Keratinocyte (primary cell): ENCODE data around the gene ANKRD23. TPM values are rescaled to one million over a fixed set of nuclear protein-coding genes. Genes with fewer than 3 reads are reported as not detected.

ENCODE experiments used
- DNase-seq: peaks from one replicate; pipeline ENCODE4 v3.0.0-alpha.2; 2011; ENCODE audit warnings: low read depth, missing footprints, low spot score
- FAIRE-seq: peaks from 2 replicates; lab custom pipeline; 2011; peaks lifted over from hg19 to GRCh38; lab: Jason Lieb, UNC
- H2AFZ ChIP-seq: 2 replicates; pipeline ENCODE4 v1.6.0; 2012; ENCODE audit warnings: low read length, control low read depth, inconsistent platforms; ENCODE audit not compliant: control insufficient read depth
- H3K27ac ChIP-seq: 2 replicates; pipeline ENCODE4 v1.5.1; 2011; ENCODE audit warnings: low read length; ENCODE audit not compliant: control insufficient read depth, insufficient read depth
- H3K27me3 ChIP-seq: 3 replicates; pipeline ENCODE4 v1.6.0; 2011; ENCODE audit warnings: low read length; ENCODE audit not compliant: control insufficient read depth, insufficient read depth; ENCODE audit errors: extremely low read depth
- H3K36me3 ChIP-seq, 2 experiments: 2 replicates in 1 of 2; 3 replicates in 1 of 2; pipeline ENCODE4 v1.5.1; 2011; ENCODE audit warnings: low read length in 2 of 2, mild to moderate bottlenecking in 1 of 2; ENCODE audit not compliant: control insufficient read depth in 2 of 2, insufficient read depth in 2 of 2; ENCODE audit errors: extremely low read depth in 1 of 2
- H3K4me1 ChIP-seq: 3 replicates; pipeline ENCODE4 v1.5.1; 2011; ENCODE audit warnings: low read length; ENCODE audit not compliant: control insufficient read depth, insufficient read depth; ENCODE audit errors: extremely low read depth
- H3K4me2 ChIP-seq: 3 replicates; pipeline ENCODE4 v1.6.0; 2011; ENCODE audit warnings: low read depth, low read length; ENCODE audit not compliant: control insufficient read depth, insufficient read depth; ENCODE audit errors: extremely low read depth
- H3K4me3 ChIP-seq, 3 experiments: fragments of 200-600 bp in 1 of 3; sonication (generic) in 1 of 3; 2 replicates in 2 of 3; 3 replicates in 1 of 3; pipeline ENCODE4 v1.5.1; 2011 to 2016; ENCODE audit warnings: low read length in 3 of 3, mild to moderate bottlenecking in 3 of 3, control low read depth in 2 of 3, inconsistent platforms in 1 of 3, low read depth in 1 of 3, mixed read lengths in 1 of 3, mixed run types in 1 of 3, moderate library complexity in 1 of 3; ENCODE audit not compliant: control insufficient read depth in 2 of 3, insufficient read depth in 2 of 3; ENCODE audit errors: extremely low read depth in 1 of 3
- H3K79me2 ChIP-seq: 2 replicates; pipeline ENCODE4 v1.6.0; 2012; ENCODE audit warnings: low read length; ENCODE audit not compliant: control insufficient read depth, insufficient read depth
- H3K9ac ChIP-seq: 3 replicates; pipeline ENCODE4 v1.6.0; 2011; ENCODE audit warnings: low read length; ENCODE audit not compliant: control insufficient read depth, insufficient read depth; ENCODE audit errors: extremely low read depth
- H3K9me1 ChIP-seq: 3 replicates; pipeline ENCODE4 v1.6.0; 2011; ENCODE audit warnings: low read length; ENCODE audit not compliant: control insufficient read depth, insufficient read depth; ENCODE audit errors: extremely low read depth
- H3K9me3 ChIP-seq: 2 replicates; pipeline ENCODE4 v1.5.1; 2012; ENCODE audit warnings: low read depth, low read length; ENCODE audit not compliant: control insufficient read depth
- H4K20me1 ChIP-seq: 3 replicates; pipeline ENCODE4 v1.6.0; 2011; ENCODE audit warnings: low read length; ENCODE audit not compliant: control insufficient read depth, insufficient read depth; ENCODE audit errors: extremely low read depth
- CTCF ChIP-seq, 3 experiments: IDR thresholded peaks in 1 of 3; conservative IDR thresholded peaks in 1 of 3; optimal IDR thresholded peaks in 1 of 3; 2 replicates in 2 of 3; 3 replicates in 1 of 3; pipeline versions ENCODE3 to v1.5.1; 2011; ENCODE audit warnings: low read length in 3 of 3, mild to moderate bottlenecking in 3 of 3, moderate library complexity in 2 of 3, control low read depth in 1 of 3, inconsistent platforms in 1 of 3; ENCODE audit not compliant: insufficient read depth in 2 of 3; ENCODE audit errors: extremely low read depth in 1 of 3
- dilution Hi-C: fragments of 300-500 bp; cut with MboI; formaldehyde crosslinking; loops from one replicate; pipeline ENCODE4 v1.7.0; 2020; ENCODE audit warnings: low sequenced_read_pairs; ENCODE audit not compliant: extremely low pct_ligation_motif_present
- polyA plus RNA-seq, 5 experiments: library from polyadenylated mRNA; depleted of rRNA in 3 of 5; stranded (reverse) in 3 of 5; stranded (forward) in 1 of 5; unstranded in 1 of 5; fragments of >200 nt; gene quantifications; 1 replicate in 1 of 5; 2 replicates in 3 of 5; 3 replicates in 1 of 5; pipeline versions ENCODE4 v1.2.1 to v1.2.3, GENCODE V29; 2011 to 2012; ENCODE audit warnings: missing spikeins in 2 of 5, low read depth in 1 of 5, low replicate concordance in 1 of 5

ANKRD23 gene
- polyA plus RNA-seq, 1 donor (not counting 4 experiments of a cell fraction or from before 2014, with no cell fraction given): 1.4 TPM

GRCh38 chr2:96826546-96827278, 17.1 kb downstream of the ANKRD23 start:
- Histone ChIP-seq H3K4me2 (no peak overlapping the region), H2AFZ (no peak overlapping the region), H3K79me2 (no peaks in the 10 kb centered on the region), H3K4me1 (no peaks in the 10 kb centered on the region), H3K9me1 (no peaks in the 10 kb centered on the region), H3K36me3 (peaks cover 6 to 14% of the 10 kb centered on the region in 2 experiments), H3K27ac (no peak overlapping the region), H4K20me1 (no peaks in the 10 kb centered on the region), H3K27me3 (no peaks in the 10 kb centered on the region), H3K9ac (no peak overlapping the region), H3K4me3 (no peak overlapping the region), H3K9me3 (no peaks in the 10 kb centered on the region)
- no peak for FAIRE-seq
- dilution Hi-C loops: no loop called here
- DNase-seq: no peak
- TF ChIP-seq CTCF (optimal IDR thresholded peaks at IDR 0.05 in 1 of 3, IDR thresholded peaks at IDR 0.05 in 1 of 3, conservative IDR thresholded peaks at IDR 0.05 in 1 of 3; ENCODE audit: extremely low read depth in 1 of 3, insufficient read depth in 2 of 3, low read length in 3 of 3): no peak

- Histone ChIP-seq H3K36me3 (peaks cover 6 to 9% of the 10 kb centered on the region in 2 experiments), H3K79me2 (no peaks in the 10 kb centered on the region), H3K4me3 (no peak overlapping the region), H3K4me2 (no peak overlapping the region), H3K9me1 (no peaks in the 10 kb centered on the region), H3K9me3 (no peaks in the 10 kb centered on the region), H3K27me3 (no peaks in the 10 kb centered on the region), H3K27ac (no peak overlapping the region), H2AFZ (no peak overlapping the region), H3K4me1 (no peaks in the 10 kb centered on the region), H3K9ac (no peak overlapping the region), H4K20me1 (no peaks in the 10 kb centered on the region)
- FAIRE-seq: no peak
- dilution Hi-C loops: no loop called here
- DNase-seq: no peak
- TF ChIP-seq CTCF (optimal IDR thresholded peaks at IDR 0.05 in 1 of 3, IDR thresholded peaks at IDR 0.05 in 1 of 3, conservative IDR thresholded peaks at IDR 0.05 in 1 of 3; ENCODE audit: extremely low read depth in 1 of 3, insufficient read depth in 2 of 3, low read length in 3 of 3): no peak
These were observed 18.8 kb downstream of the ANKRD23 start for GRCh38 chr2:96825057-96825456.
